Mononuclear cell (primary cell): ENCODE measurements around the gene B4GALT1. TPM values are rescaled to one million over a fixed set of nuclear protein-coding genes. Genes with fewer than 3 reads are reported as not detected.

Source experiments
- H3K27me3 ChIP-seq: 2 replicates; pipeline ENCODE4 v1.6.0; 2011; ENCODE audit warnings: low read length, control low read depth; ENCODE audit not compliant: insufficient read depth
- H3K4me1 ChIP-seq: 2 replicates; pipeline ENCODE4 v1.5.1; 2011; ENCODE audit warnings: mild to moderate bottlenecking, low read length, control low read depth; ENCODE audit not compliant: insufficient read depth
- H3K4me3 ChIP-seq: 2 replicates; pipeline ENCODE4 v1.5.1; 2011; ENCODE audit warnings: mild to moderate bottlenecking, low read length, moderate library complexity
- H3K9me3 ChIP-seq: 2 replicates; pipeline ENCODE4 v1.5.1; 2011; ENCODE audit warnings: low read depth, mild to moderate bottlenecking, control low read depth, low read length
- total RNA-seq: library from RNA; depleted of rRNA; stranded (reverse); fragments of >200 nt; gene quantifications from one replicate; pipeline ENCODE4 v1.2.3, GENCODE V29; 2012

The B4GALT1 gene
- total RNA-seq, 1 donor, result 62.5 TPM

DNA sequence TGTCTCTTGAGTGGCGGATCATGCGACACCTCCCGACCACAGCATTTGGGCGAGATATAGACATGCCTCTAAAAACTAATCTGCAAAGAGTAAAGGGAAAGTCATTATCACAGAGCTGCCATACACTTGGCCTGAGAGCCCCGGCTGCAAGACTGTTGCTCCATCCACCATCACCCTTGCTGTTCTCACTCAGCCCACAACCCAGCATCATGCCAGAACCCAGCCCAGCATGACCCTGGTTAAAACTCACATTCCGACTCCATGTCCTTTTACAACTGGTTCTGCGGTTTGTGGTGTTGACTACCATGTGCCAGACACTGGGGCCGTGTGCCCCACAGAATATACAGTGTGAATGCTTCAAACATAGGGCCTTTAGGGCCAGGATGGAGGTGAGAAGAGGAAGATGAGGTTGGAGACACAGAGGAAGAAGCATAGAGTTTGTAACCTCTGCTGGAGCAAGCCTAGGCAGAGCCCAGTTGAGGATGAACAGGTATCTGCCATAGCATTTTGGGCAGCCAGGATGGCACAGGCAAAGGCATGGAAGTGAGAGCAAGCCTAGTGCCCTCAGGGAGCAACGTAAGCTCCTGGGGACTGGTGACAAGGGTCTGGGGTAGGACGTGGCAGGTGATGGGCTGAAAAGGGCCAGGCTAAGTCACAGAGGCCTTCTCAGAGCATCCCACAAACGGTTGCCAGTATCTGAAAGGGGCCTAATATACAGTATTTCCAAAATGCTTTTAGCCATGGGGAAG, 53.2 kb downstream of the B4GALT1 start:
- Histone ChIP-seq H3K4me1 (peaks cover 20% of the 10 kb centered on the region), H3K9me3 (no peaks in the 10 kb centered on the region), H3K27me3 (no peaks in the 10 kb centered on the region), H3K4me3 (no peak overlapping the region)

DNA sequence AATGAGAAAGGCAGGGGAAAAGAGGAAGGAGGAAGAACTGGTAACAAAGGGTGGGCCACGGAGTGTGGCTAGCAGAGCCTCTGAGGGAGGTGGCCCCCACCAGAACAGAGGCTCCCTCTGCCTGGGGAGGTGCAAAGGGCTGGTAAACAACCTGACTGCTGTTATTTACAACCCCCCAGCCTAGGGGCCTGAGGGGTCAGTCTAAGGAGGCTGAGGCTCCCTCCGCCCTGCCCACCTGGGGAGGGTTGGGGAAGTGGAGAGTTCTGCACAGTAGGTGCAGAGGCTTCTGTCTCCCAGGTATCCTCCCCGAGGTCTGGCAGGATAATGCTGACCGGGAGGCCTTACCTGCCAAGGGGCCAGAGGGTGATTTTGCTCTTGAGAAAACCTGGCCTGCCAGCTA, 55.0 kb downstream of the B4GALT1 start:
- no peaks in the 10 kb centered on the region for H3K9me3 ChIP-seq
- H3K4me1 ChIP-seq, result peaks cover 6% of the 10 kb centered on the region
- no peaks in the 10 kb centered on the region for H3K27me3 ChIP-seq
- no peak overlapping the region for H3K4me3 ChIP-seq

DNA sequence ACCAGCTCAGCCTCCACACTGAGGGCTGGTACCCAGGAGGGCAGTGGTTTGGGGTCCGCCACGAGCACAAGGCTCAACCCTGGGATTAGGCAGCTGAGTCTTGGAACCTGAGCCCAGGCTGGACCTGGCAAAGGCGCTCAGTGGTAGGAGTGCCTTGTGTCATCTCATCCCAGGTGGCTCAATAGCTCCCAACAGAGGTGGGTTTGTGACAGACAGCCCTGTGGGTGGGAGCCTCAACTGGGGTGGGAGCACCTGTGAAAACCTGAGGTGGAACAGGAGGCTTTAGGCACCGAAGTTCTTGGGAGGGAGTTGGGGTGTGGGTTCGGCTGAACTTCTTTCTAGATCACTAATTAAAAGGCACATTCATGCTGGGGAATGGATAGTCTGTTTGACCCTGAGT, 55.5 kb downstream of the B4GALT1 start:
- Histone ChIP-seq H3K4me3 (no peak overlapping the region), H3K9me3 (no peaks in the 10 kb centered on the region), H3K27me3 (no peaks in the 10 kb centered on the region), H3K4me1 (peaks cover under 1% of the 10 kb centered on the region)

DNA sequence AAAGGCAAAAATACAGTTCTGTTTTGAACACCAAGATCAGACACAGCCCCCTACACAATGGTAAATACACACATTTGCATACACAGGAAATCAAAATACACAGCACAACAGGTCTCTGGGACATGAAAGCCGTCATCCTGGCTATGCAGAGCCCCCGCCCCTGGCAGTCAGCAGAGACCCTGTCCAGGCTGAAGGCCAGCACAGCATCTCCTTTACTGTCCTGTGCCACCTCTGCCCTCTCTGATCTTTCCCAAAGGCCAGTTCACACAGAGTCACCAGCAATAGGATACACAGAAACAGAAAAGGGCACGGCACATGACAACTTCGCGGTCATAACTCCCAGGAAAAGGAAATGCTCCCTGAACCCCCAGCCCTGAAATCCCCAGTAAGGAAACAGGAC, 56.5 kb downstream of the B4GALT1 start:
- Histone ChIP-seq H3K4me3 (no peak overlapping the region), H3K4me1 (no peaks in the 10 kb centered on the region), H3K27me3 (no peaks in the 10 kb centered on the region), H3K9me3 (no peaks in the 10 kb centered on the region)

DNA sequence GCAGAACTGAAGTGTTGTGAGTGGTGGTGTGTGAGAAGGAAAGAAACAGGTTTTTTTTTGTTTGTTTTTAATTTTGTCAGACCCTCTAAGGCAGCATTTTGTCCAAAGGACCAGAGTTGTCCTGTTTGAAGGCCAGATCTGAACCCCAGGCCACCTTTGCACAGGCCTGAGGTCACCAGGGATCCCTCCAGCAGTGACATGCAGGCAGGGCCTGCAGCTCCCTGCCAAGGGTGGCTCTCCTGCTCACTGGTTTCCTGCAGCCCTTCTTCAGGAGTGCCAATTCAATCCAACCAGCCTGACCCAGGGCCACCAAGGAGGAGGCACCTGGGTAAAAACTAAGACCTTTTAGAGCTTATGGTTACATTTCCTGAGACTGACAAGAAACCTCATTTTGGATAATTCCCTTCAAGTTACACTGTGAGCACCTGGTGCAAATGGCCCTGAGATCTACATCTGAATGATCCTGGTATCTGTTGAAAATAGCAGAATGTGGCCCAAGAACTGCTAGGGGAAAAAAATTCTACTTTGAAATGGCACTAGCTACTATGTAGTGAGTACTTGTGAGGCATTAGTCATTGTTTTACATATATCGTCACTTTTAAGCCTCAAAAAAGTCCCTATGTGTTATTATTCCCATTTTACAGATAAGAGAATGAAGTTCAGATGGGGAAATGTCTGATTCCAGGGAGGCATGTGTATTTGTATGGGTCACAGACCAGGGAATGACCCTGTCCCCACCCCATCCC, 57.1 kb downstream of the B4GALT1 start:
- H3K4me3 ChIP-seq, result no peak overlapping the region
- no peaks in the 10 kb centered on the region for H3K27me3 ChIP-seq
- no peaks in the 10 kb centered on the region for H3K9me3 ChIP-seq
- H3K4me1 ChIP-seq, result no peaks in the 10 kb centered on the region

DNA sequence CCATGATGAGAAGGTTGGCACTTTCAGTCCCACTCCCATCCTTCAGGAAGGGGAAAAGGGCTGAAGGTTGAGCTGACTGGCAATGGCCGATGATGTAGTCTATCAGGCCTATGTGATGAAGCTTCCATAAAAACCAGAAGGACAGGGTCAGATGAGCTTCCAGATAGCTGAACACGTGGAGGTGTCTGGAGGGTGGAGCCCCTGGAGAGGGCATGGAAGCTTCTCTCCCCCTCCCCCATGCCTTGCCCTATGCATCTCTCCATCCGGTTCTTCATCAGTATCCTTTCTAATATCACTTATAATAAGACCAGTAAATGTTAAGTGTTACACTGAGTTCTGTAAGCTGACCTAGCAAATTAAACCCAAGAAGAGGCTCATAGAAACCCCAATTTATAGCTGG, 58.0 kb downstream of the B4GALT1 start:
- no peaks in the 10 kb centered on the region for H3K27me3 ChIP-seq
- no peak overlapping the region for H3K4me3 ChIP-seq
- H3K4me1 ChIP-seq, result no peaks in the 10 kb centered on the region
- H3K9me3 ChIP-seq, result no peaks in the 10 kb centered on the region

DNA sequence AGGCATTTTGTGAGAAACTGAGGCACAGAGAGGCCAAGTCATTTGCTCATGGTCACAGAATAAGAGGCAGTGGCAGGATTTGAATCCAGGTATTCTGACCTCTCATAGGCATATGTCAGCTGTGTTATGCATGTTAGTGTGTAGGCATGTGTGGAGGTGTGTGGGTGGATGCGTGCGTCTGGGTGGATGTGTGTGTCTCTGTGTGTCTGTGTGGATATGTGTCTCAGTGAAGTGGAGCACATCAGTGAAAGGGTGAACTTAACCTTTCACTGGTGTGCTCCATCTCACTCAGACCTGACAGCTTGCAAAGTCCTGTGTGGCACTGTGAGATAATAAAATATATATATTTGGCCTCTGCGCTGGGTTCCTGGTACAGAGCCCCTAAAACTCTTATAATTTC, 58.7 kb downstream of the B4GALT1 start:
- Histone ChIP-seq H3K4me3 (no peak overlapping the region), H3K4me1 (no peaks in the 10 kb centered on the region), H3K27me3 (no peaks in the 10 kb centered on the region), H3K9me3 (no peaks in the 10 kb centered on the region)

DNA sequence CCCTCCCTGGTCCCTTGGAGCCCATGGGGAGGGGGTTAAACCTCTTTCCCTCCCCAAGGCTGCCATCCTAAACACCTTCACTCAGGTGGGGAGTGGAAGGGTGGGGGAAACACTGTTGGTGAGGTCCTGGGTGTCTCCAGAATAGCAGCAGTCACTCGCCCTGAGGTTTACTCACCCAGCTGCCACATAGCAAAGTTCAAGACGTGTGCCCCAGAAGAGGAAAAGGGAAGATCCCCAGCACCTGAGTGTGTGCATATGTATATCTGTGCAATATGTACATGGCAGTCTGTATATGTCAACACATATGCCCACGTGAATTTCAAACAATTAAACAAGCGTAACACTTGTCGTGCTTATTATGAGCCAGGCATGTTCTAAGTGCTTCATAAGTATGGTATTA, 59.4 kb downstream of the B4GALT1 start:
- no peaks in the 10 kb centered on the region for H3K9me3 ChIP-seq
- no peak overlapping the region for H3K4me3 ChIP-seq
- no peaks in the 10 kb centered on the region for H3K4me1 ChIP-seq
- H3K27me3 ChIP-seq, result no peaks in the 10 kb centered on the region

DNA sequence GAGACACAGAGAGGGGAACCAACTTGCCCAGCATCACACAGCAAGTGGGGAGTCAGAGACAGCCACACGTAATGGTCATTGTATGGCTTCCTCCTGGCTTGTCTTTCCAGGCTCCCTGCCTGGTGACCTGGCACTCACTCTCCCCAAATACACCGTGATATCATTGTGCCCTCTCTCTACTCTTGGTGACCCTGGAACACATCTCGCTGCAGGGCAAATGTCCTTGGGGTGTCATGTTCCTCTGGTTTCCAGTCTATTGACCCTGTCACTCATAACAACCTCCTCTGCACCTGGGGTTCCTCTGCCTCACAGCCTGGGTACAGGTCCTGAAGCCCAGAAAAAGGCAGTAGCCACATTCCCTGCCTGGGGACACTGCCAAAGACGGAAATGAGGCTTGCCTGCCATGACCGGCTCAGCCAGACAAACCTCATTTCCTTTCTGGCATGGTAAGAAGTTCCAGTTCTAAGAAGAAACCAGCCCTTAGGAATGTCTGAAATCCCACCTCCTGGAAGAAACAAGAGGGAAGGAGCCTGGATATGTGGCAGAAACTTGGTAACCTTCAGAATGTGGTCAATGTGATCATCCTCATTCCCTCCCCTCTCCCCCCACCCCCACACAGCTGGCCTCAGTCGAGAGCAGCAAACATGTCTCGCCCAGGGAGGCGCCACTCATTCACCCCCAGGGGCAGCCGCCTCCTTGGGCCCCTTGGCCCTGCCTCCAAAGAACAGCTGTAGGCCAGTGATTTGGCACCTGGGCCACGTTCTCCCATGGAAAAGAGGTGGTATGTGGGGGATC, 60.1 kb downstream of the B4GALT1 start:
- Histone ChIP-seq H3K9me3 (no peaks in the 10 kb centered on the region), H3K4me1 (no peaks in the 10 kb centered on the region), H3K27me3 (no peaks in the 10 kb centered on the region), H3K4me3 (no peak overlapping the region)

DNA sequence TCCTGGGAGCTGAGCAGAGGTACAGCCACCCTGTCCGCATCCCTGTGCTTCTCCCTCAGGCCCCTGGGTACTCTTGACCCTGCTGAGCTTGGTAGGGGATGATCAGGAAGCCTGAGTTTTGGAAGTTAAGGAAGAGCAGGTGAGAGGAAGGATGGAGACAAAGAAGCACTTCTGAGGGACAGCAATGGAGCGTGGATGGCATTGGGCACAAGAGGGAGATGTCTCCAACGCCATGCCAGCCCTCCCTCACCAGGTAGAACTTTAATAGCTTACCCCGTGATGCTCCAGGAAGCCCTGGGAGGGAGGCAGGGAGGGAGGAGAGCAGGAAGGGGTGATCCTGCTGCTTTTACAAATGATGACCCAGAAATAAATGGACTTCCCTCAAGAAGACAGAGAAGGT, 60.8 kb downstream of the B4GALT1 start:
- no peaks in the 10 kb centered on the region for H3K4me1 ChIP-seq
- no peaks in the 10 kb centered on the region for H3K27me3 ChIP-seq
- H3K4me3 ChIP-seq, result no peak overlapping the region
- no peaks in the 10 kb centered on the region for H3K9me3 ChIP-seq

DNA sequence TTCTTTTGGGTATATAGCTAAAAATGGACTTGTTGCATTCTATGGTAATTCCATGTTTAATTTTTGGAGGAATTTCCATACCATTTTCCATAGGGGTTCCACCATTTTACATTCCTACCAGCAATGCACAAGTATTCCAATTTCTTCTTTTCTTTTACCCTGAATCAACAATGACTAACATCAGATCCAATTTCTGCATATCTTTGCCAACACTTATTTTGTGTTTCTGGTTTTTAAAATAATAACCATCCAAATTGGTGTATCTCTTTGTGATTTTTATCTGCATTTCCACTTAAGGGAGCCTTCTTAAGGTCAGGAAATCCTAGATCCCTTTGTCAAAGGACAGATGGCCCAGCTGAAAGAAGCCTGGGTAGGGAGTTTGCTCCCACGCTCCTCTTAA, 61.2 kb downstream of the B4GALT1 start:
- Histone ChIP-seq H3K27me3 (no peaks in the 10 kb centered on the region), H3K4me3 (no peak overlapping the region), H3K9me3 (no peaks in the 10 kb centered on the region), H3K4me1 (no peaks in the 10 kb centered on the region)

DNA sequence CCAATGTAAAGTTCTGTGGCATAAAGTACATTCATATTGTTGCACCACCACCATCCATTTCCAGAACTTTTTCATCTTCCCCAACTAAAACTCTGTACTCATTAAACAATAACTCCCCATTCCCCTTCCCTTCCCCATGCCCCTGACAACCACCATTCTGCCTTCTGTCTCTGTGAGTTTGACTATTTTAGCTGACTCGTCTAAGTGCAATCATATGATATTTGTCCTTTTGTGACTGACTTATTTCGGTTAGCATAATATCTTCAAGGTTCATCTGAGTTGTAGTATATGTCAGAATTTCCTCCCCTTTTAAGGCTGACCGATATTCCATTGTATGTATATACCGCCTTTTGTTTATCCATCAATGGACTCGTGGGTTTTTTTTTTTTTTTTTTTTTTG, 61.6 kb downstream of the B4GALT1 start:
- no peak overlapping the region for H3K4me3 ChIP-seq

DNA sequence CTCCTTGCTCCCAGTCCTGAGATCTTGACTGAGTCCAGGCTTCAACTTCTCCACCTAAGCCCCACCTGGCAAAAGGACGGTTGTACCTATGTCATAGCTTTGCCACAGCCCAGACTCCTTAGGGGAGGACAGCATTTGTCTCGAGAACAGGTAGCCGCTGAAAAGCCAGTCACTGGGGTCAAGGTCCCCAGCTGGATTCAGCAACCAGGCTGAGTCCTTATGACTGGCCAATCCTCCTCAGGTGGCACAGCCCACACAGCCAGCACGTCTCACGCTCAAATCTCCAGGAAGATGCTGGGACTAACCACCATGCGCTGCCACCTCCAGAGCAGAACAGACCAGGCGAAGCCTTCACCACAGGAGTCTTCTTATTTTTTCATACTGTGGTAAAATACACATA, 62.7 kb downstream of the B4GALT1 start:
- H3K27me3 ChIP-seq, result no peaks in the 10 kb centered on the region
- H3K4me3 ChIP-seq, result no peak overlapping the region
- H3K9me3 ChIP-seq, result no peaks in the 10 kb centered on the region
- no peaks in the 10 kb centered on the region for H3K4me1 ChIP-seq

More for the DNA sequence above, 61.6 kb downstream of the B4GALT1 start:
- no peaks in the 10 kb centered on the region for H3K4me1 ChIP-seq
- H3K27me3 ChIP-seq, result no peaks in the 10 kb centered on the region
- H3K9me3 ChIP-seq, result no peaks in the 10 kb centered on the region

DNA sequence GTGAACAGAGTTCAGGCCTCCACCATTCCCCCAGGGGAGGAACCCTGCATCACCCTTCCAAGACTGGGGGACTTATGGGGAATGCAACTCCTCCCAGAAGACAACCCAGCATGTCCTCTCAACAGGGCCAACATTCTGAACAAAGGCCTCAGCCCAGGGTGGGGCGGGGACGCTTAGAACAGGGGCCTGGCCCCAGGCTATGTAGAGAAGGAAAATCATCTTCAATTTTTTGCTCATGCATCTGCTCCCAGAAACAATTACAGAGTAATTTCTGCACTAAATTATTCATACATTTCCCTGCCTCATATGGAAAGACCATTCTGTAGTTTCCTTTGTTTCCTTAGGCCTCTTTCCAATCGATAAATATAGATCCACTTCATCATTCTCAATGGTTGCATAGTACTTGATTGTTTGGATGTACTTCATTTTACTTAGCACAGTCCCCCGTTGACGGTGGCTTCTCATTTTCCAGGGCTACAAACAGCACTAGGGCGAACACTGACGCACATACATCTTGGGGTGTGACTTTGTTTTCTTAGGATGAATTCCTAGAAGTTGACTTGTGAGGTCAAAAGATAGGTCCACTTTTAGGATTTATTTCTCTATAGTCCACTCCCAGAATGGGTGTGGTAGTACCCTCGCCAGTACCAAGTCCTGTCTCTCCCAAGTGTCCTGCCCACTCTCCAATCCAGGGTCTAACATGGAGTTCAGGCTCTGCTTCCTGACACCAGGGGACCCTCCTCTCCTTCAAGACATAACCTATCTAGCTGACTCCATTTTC, 63.4 kb downstream of the B4GALT1 start:
- no peak overlapping the region for H3K4me3 ChIP-seq
- no peaks in the 10 kb centered on the region for H3K4me1 ChIP-seq
- no peaks in the 10 kb centered on the region for H3K27me3 ChIP-seq
- H3K9me3 ChIP-seq, result no peaks in the 10 kb centered on the region
